ENCODE results near the gene PRICKLE3. TPM values are rescaled to one million over a fixed set of nuclear protein-coding genes. Genes with fewer than 3 reads are reported as not detected.

The PRICKLE3 gene
- total RNA-seq, 1 experiment from 2014 or later = 2.8 TPM

DNA sequence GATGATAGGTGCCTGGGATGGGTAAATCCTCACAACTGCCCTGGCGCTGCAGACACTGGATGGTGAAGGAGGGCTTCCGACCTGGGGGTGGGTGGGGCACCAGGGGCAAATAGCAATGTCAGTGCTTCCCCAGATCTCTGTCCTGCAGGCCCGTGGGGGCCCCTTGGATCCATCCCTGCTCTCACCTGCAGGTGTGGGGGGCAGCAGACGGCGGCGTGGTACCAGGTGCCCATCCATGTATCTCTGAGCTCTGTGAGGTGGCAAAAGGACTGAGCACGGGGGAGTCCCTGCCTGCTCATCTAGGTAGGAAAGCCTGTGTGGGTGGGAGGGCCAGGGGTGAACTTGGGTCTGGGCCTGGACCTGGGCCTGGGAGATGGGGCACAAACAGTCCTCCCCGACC is 20.4 kb upstream of the PRICKLE3 start:
- no peak for DNase-seq (ENCODE audit: low spot score)

DNA sequence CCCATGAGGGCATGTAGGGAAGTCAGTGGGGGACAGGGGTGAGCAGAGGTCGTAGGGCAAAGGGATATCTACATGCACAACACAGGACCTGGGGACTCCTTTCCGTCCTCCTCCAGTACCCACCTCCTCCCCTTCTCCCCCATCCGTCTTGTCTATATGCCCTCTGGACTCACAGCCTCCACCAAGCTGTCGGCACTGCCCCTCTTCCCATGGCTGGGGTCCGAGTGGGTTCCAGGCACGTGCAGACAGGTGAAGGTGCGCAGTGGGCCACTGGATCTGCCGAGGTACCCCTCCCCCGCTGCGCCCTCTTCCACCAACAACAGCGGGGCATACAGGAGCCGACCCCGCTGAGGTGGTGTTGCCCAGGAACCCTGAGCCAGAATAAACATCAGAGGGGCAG is 19.3 kb upstream of the PRICKLE3 start:
- DNase-seq (ENCODE audit: low spot score) = no peak

DNA sequence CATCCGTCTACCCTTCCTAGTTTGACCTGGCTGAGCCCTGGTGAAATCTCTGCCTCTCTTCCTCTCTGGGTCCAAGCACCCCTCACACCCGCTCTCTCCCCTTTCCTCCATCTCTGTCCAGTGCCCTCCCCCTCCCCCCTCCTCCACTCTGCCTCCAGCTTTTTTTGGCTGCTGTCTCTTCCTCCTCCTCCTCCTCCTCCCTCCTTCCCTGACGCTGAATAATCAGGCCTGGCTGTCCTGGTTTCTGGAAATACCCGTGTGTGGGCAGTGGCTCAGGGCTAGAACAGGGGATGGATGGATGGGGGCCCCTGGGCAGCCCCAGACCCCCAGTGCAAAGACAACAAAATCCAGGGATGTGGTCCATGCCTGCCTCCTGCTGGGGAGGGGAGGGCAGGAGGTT is 18.5 kb upstream of the PRICKLE3 start:
- no peak for DNase-seq (ENCODE audit: low spot score)

DNA sequence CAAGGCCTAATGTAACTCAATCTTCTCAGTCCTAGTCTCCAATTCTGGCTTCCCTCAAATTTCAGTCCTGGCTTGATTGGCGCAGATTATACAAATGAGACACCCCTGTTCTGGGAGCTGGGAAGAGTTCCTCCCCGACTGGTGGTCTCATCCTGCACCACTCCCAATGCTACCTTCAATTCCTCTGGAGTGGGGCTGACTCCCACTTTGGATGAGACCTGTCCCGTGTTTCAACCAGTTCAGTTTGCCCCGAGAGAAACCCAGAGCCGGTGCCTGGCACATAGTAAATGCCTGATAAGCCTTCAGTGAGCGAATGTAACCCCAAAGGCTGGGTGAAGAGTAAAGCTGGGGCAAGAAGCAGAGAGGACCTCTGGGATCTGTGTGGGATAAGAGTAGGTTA is 17.8 kb upstream of the PRICKLE3 start:
- DNase-seq (ENCODE audit: low spot score) = no peak

DNA sequence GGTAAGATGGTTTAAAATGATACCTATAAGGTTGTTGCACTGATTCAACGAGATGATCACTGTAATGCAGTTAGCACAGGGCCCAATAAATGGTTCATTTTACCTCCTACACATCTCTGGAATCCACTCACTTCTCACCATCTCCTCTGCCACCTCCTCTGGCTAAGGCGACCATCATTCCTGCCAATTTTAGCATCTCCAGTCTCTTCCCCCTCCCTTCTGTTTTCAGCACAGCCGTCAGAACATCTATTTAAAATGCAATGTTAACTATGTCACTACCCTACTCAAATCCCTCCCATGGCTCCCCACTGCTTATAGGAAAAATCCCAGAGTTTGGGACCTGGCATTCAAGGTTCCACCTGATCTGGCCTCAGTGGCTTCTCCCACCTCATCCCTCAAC is 17.4 kb upstream of the PRICKLE3 start:
- no peak for DNase-seq (ENCODE audit: low spot score)

DNA sequence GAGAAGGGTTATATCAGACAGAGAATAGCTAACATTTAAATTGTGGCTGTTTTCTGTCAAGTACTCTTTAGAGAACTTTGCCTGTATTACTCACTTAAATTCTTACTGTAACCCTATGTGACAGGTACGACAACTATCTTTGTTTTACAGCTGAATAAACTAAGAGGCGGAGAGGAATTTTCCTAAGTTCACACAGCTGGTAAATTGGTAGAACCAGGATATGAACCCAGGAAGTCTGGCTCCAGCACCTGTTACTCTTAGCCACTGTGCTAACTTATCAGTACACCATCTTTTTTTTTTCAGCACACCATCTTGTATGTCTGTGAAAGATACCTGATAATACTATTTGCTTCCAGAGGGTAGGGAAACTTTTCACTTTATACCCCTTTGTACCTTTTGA is 15.8 kb upstream of the PRICKLE3 start:
- no peak for DNase-seq (ENCODE audit: low spot score)

DNA sequence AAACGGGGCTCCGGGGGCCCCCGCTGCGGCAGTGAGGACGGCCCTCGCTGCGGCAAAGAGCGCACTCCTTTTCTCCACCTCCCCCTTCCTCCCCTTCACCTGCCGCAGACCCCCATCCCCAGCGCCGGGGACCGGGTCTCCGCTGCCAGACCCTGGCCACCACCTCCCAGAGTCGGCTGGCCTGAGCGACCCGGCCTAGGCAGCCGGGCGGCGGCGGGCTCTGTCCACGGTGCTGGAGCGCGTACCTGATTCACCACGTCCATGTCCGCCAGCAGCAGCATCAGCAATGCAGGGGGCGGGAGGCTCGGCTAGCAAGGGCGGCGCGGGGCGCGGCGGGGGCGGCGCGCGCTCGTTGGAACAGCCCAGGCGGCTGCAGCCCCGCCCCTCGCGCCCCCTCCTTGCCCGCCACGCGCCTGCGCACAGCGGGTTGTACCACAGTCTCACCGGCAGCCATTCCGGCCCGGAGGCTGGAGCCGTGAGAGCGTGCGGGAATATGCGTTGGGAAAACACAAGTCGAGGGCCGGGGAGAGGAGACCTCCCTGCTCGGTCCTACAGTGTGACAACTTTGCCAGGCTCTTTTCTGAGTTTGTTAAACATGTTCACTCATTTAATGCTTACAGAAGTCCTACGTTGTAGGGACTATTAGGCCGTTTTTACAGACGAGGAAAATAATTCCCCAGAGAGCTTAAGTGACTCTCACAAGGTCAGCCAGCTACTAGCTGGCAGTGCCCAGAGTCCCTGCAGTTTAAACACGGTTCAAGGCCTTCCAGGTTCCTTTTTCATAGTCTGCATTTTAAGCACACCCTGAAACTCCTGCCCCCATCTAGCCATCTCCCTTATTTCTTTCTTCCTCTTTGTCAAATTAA is 14.0 kb upstream of the PRICKLE3 start, which contains the start of gene SYP:
SYP (minus strand) TSS at position 288 of the 866 bp plus-strand sequence; CDS start at position 281, 7 bp downstream.
- DNase-seq (ENCODE audit: low spot score) = peak; percentile 74

DNA sequence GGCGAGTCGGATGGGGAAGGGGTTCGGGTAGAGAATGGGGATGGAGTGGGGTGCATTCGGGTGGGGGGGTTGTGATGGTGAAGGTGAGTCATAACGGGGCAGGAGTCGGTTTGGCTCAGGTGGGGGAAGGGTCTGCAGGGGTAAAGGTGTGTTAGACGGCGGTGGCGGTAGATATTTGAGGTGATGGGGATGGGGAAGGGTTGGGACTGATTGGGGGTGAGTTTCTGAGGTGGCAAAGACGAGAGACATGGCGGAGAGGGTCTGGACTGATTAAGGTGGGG is 13.1 kb upstream of the PRICKLE3 start:
- DNase-seq (ENCODE audit: low spot score) = no peak

DNA sequence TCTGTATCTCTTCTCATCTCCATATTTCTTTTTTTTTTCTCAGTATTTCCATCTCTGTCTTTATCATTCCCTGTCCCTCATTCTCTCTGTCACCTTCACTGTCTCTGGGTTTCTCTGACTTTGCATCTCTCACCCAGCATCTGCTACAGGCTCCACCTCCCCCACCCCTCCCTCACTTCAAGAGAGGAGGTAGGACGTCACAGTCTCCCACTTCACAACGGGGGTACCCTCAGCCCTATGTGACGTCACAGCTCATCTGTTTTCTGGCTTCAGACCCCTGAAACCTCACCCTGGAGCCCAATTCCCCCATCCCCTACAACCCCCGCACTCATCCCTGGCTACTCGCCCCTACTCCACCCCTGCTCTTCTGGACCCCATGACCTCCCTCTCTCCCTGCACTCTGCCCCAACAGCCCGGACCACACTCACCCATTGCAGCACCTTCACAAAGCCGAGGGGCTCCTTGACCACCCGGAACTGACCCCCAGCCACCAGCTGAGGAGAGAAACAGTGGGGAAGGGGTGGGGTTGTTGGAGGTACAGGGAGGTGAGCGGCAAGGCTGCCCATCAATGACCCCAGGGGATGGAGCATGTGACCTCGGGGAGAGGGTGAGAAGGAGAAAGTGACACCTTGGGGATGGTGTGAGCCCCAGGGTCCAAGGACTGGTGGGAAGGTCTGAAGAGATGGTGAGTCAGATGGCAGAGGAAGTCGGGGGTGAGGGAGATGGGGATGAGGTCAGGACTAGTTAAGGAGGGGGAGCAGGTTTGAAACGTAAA is 12.6 kb upstream of the PRICKLE3 start:
- DNase-seq (ENCODE audit: low spot score) = no peak

DNA sequence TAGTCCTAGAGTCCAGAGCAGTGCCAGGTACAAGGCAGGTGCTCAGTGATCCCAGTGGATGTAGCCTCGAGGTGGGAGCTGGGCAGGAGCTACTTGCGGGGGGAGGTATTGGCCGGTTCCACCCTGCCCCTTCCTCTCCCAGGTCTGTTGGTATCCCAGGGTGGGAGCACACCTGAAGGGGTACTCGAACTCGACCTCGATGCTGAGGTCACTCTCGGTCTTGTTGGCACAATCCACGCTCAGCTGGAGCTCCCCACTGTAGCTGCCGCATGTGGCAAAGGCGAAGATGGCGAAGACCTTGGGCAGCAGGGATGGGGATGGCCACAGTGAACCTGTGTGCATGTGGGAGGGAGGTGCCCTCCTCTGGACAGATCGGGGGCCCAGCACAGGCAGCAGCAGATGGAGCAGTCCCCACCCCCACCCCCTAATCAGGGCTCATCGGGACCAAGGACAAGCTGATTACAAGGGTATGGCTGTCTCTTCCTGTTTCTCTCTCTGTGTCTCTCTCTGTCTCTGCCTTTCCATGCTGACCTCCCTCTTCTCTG is 11.4 kb upstream of the PRICKLE3 start:
- no peak for DNase-seq (ENCODE audit: low spot score)

DNA sequence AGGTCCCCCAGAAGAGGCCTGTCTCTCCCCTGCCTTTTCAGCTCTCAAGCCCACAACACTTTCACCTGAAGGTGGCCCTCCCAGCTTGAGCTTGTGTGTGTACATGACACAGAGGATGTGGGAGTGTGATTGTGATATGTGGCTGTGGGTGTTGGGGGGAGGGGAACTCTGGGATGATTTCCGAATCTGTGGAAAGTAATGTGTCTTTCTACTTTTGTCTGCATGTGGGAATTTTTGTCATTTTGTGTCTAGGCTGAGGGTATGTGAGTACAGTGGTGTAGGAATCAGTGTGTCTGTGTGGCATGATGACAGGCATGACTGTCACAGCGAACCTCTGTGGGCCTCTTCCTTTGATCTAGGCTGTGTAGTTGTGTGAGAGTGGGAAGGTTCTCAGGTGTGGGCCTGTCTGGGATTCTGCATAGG is 7.4 kb upstream of the PRICKLE3 start:
- DNase-seq (ENCODE audit: low spot score) = no peak

DNA sequence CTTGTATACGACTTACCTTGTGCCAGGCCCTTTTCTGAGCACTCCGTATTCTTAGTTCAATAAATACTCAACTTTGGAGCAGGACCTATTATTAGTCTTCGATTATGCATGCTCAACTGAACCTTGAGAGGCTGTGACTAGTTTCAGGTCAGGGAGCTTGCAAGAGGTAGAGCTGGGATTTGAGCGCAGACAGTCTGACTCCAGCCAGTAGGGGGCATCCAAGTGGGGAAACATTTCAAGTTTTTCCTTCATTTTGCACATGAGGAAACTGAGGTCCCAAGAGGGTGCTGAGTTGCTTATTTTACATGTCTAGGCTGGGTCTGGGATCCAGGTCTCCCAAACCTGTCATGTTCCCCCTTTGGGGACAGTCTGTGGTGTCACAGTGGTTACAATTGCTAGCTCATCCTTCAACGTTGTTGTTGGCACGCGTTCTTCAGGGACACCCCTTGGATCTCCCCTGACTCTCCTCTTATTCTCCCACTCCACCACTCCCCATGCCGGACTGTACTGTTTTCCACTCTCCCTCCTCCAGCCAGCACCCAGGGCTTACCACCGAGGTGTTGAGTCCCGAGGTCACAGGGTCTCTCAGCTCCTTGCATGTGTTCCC is 6.7 kb upstream of the PRICKLE3 start:
- no peak for DNase-seq (ENCODE audit: low spot score)

DNA sequence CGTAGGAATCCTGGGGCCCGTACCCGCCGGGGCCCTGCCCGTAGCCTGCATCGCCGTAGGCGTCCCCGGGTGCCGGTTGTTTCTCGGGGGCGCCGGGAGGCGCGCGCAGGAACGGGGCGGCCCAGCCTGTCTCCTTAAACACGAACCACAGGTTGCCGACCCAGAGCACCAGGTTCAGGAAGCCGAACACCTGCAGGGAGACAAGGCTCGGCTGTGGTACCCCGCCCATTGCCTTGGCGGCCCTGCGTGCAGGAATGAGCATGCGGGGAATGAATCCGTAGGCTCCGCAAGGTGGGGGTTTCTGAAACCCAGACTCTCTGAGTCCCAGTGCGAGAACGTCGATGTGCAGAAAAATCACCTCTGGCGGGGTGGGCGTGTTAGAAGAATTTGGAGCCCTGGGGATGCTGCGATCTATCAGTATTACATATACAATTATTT is 5.4 kb upstream of the PRICKLE3 start:
- no peak for DNase-seq (ENCODE audit: low spot score)

DNA sequence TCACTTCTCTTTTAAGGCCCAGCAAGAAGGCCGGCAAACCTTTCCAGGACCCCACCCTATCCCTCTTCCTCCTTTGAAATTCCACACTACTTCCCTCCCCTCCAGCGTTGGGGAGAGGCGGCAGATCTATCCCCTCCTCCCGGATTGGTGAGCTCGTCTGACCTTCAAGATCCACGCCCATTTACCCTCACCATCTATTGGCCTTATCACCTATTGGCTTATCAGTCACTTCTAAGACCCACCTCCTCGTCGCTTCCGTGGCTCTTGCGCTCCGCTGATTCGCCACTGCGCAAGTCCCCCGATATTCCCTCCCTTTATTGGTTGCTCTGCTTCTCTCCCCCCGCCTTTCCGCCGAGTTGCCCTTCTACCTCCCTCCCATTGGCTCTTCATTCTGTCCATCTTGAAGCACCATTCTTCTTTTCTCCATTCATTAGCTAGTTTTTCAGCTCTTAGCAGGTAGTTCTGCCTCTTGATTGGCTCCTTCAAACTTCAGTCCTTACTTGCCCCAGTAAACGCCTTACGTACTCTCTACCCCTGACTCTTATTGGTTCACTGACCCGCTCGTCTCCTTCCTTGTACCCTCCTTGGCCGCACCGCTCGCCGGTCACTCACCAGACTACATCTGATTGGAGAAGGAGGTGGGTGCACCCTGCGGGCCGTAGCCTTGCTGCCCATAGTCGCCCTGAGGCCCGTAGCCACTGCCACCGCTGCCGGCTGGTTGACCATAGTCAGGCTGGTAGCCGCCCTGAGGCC is 4.8 kb upstream of the PRICKLE3 start:
- DNase-seq (ENCODE audit: low spot score) = peak; percentile 99

DNA sequence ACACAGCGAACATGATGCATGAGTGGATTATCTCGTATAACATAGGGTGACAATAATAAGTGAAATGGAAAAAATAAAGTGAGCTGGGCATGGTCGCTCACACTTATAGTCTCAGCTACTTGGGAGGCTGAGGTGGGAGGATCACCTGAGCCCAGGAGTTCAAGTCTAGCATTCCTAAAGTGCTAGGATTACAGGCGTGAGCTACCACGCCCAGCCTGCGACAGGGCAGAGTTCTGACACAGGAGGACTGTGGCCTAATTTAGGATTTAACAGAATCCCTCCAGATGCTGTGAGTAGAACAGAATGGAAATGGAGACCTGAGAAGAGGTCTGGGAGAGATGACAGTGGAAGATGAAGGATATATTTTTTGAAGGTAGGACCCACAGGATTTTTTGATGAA is 3.4 kb upstream of the PRICKLE3 start:
- no peak for DNase-seq (ENCODE audit: low spot score)

DNA sequence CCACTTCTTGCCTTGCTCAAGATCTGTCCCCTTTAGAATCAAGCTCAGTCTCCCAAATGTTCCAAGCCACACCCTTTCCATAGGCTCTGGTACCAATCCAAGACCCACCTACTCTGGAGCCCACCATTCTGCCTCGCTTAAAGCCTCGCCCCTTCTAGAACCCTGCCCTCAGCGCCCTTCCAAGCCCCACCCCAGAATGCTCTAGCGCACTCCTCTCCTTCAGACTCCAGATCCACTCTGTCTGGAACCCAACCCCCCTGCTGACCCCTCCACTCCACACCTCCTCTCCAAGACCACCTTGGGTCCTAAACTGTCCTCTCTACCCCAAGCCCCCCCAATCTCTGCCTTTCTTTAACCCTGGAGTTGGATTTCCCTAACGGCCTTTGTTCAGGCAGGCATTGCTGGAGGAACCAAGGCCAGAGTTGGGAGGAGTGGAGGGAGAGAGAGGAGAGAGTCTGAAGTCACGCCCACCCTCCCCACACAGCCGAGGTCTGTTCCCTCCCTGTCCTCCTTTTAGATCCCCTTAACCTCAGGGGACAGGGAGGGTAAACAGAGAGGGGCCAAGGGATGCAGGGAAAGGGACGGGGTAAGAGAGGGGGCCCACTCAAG is 2.4 kb upstream of the PRICKLE3 start:
- DNase-seq (ENCODE audit: low spot score) = no peak

DNA sequence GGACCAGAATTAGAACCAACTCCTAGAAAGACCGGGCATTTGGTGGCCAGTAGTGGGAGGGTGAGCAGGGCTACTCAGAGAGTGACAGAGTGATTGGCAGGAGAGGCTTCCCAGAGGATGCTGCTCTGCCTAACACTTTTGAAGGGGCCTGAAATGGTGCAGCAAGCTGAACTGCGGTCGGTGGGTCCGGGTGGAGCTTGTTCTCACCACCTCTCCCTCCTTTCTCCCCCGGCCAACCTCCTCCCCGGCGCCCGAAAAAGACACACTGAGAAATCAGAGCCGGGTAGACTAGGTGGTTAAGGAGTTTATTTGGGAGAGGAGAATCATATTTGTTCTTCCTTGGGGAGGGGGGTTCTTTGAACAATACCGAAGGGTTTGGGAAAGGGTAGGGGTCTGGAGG is 1.4 kb upstream of the PRICKLE3 start:
- DNase-seq (ENCODE audit: low spot score) = no peak

DNA sequence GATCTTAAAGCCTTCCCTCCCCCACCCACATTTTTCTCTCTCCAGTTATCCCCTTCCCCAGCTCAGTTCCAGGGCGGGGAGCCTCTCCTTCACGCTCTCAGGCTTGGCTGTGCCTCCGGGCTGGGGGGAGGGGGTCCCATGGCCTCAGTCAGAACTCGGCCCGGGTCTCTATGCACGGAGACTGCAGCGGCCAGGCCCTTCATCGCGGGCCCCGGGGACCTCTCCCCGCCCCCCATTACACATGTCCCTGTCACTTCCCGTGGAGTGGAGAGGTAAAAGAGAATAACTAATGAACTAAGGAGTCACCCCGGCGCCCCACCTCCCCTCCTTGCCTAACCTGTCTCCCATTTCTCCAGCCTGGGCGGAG is 838 bp upstream of the PRICKLE3 start:
- DNase-seq (ENCODE audit: low spot score) = no peak

DNA sequence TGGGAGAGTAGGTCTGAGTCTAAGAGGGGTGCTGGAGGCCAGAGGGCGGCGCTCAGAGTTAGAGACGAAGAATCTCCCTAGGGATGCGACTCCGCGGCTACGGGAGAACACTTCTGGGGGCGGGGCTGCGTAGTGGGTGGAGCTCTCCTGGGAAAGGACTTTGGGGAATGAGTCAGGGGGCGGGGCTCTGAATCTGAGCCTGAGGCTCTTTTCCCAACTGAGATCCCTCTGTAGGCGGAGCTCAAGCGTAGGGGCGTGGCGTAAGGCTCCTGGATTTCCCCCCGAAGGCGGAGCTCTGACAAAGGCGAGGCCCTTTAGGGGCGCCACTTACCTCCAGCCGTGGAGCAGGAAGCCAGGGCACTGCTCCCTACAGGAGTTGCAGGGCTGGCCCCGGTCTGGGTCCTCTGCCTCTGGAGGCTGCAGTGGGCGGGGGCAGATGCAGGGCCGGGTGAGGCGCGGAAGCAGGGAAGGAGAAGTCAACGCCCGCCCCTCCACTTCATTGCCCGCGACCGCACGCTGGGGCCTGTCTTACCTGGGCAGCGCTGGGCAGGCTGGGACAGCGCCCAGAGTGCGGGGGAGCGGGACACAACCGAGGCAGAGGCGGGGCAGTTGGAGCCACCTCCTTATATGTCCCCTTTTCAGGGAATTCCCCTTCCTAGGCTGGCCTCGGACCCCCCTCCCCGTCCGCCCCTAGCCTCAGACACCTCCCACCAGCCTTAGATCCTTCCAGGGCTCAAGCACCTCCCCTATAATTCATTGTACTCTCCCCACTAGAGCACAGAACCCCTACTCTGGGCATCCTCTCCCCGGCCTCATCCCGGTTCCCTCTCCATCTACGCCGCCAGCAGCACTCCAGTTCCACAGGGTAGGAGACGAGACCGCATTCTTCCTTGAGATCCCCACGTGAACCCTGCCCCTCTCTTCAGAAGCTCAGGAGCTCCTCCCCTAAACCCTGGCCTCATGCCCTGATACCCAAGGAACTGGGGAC is 1.6 kb downstream of the PRICKLE3 start:
- DNase-seq (ENCODE audit: low spot score) = peak; percentile 42

DNA sequence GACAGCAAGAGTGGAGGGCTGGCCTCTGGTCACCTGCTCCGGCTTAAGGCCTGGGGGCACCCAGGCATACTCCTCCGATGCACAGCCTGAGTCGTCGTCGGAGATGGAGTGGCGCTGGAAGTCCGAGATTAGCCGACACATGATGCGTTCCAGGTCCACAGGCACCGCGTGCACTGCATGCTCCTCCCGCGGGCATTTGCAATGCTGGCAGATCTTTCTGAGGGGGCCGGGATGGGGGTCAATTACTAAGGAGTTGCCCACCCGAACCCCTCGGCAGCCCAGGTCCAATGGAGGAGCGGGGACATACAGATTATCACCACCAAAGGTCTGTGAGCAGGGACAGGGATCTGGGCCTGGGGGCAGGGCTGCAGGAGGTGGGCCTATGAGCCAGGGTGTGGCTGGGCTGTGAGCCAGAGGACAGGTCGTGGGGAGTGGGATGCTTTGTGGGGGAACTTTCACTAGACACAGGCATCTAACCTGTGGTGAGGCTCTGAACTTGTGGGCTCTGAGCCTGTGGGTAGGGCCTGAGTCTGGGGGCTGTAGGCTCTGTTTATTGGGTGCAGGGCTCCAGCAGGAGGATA is 2.4 kb downstream of the PRICKLE3 start:
- DNase-seq (ENCODE audit: low spot score) = no peak
